Adrenal gland (tissue), 12 donors: ENCODE data around the gene DOCK10. TPM values are rescaled to one million over a fixed set of nuclear protein-coding genes. Genes with fewer than 3 reads are reported as not detected.

Experiments
- DNase-seq, 7 donors: peaks; one replicate each; pipeline ENCODE4 v3.0.0-alpha.2; 2019 to 2020
- H3K27ac ChIP-seq, 5 donors: fragments of 200-600 bp; sonication (generic) in 4 of 5; 1 replicate in 3 of 5; 2 replicates in 2 of 5; pipeline versions ENCODE4 v1.5.1 to v1.8.0; 2016 to 2020; ENCODE audit warnings: mild to moderate bottlenecking in 1 of 5
- H3K27me3 ChIP-seq: fragments of 200-600 bp; 2 replicates; pipeline ENCODE4 v1.8.0; 2021
- H3K36me3 ChIP-seq, 2 donors: fragments of 200-600 bp; replicated peaks in 1 of 2; 1 replicate in 1 of 2; 2 replicates in 1 of 2; pipeline versions ENCODE4 v1.5.1 to v1.8.0; 2018 to 2022
- H3K4me1 ChIP-seq, 2 donors: fragments of 200-600 bp; replicated peaks in 1 of 2; 1 replicate in 1 of 2; 2 replicates in 1 of 2; pipeline versions ENCODE4 v1.5.1 to v1.8.0; 2018 to 2021
- H3K4me3 ChIP-seq, 4 donors: fragments of 200-600 bp; sonication (generic) in 3 of 4; one replicate each; pipeline ENCODE4 v1.5.1; 2016 to 2018
- H3K9me3 ChIP-seq, 3 donors: fragments of 200-600 bp; sonication (generic) in 1 of 3; replicated peaks in 1 of 3; 1 replicate in 2 of 3; 2 replicates in 1 of 3; pipeline versions ENCODE4 v1.5.1 to v1.8.0; 2016 to 2021
- CTCF ChIP-seq, 6 experiments: fragments of 450-650 bp in 4 of 6; fragments of 200-600 bp in 2 of 6; sonication (generic) in 1 of 6; IDR thresholded peaks; 1 replicate in 5 of 6; 2 replicates in 1 of 6; pipeline versions ENCODE4 v1.5.1 to v1.8.0; 2016 to 2021; ENCODE audit warnings: antibody characterized with exemption in 6 of 6, mild to moderate bottlenecking in 2 of 6, moderate library complexity in 1 of 6
- POLR2A ChIP-seq, 2 donors: fragments of 450-650 bp; IDR thresholded peaks; one replicate each; pipeline ENCODE4 v1.6.1; 2017; ENCODE audit warnings: antibody characterized with exemption in 2 of 2, mild to moderate bottlenecking in 2 of 2, moderate library complexity in 1 of 2
- WGBS, 4 donors: extraction: QIAGEN DNeasy Blood & Tissue Kit in 2 of 4; methylation state at CpG; one replicate each; pipeline versions ENCODE4 v1.1.5 to v1.1.7; 2013 to 2017; 5-methylcytosine and 5-hydroxymethylcytosine counted together
- intact Hi-C, 2 donors: fragments of 100-400 bp; cut with DNase I; formaldehyde crosslinking; loops; one replicate each; pipeline versions ENCODE4 v1.14.1 to v1.15.0; 2022 to 2023
- polyA plus RNA-seq, 3 donors: library from polyadenylated mRNA; stranded (reverse); fragments of 200-250 nt in 2 of 3; fragments of 350-450 nt in 1 of 3; fragmentation: Illumina TruSeq in 1 of 3; extraction: RNeasy Lipid Tissue Mini Kit (QIAGEN cat#74804) in 1 of 3; gene quantifications; one replicate each; pipeline ENCODE4 v1.2.3, GENCODE V29; 2013 to 2014
- total RNA-seq, 9 donors: library from RNA; depleted of rRNA in 4 of 9; stranded (reverse); fragments of >200 nt in 4 of 9; fragments of 120-200 nt in 1 of 9; fragmentation: NEBNext Ultra II Directional in 1 of 9; extraction: Animal tissue kit (Norgen Biotek cat#: 25700) in 1 of 9; gene quantifications; one replicate each; pipeline versions ENCODE4 v1.1.0 to v1.2.4, GENCODE V29; 2013 to 2023
- donor health status: healthy with polysubstance abuse.
- donor health status: Bipolar disorder and iron deficiency.
- donor health status: DM: yes; HTN: yes; CAD: no.
- donor health status: DM: no; HTN: no; CAD: no.
- donor health status: DM: no; HTN: no; CAD: no.
- donor health status: DM: yes; HTN: yes; CAD: no.

The DOCK10 gene
- total and polyA plus RNA-seq, 12 donors = 6.2 to 40.8 (median 20.0) TPM

DNA sequence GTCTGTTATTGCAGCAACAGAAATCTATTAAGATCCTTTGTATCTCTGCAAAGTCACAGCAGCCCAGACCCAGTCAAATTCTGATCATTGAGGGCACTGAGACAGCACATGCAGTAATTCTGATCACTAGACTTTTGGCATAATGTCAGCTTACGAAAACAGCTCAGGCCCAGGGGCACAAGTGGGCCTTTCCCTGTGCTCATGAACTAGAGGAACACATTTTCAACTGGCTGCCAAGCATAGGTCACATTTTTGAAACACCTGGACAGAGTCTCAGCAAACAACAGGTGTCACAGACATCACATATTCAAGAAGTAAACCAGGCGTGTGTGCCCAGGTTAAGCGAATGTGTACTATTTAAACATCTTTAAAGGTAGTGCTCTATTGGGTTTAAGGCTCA, 13.7 kb downstream of the DOCK10 start:
- H3K27ac ChIP-seq = no peak overlapping the region
- no peaks in the 10 kb centered on the region for H3K36me3 ChIP-seq
- no peak for DNase-seq
- 92 to 97% (median 94%) methylated on average over 3 of the region's 3 CpGs for WGBS, 4 donors
- H3K4me1 ChIP-seq = peaks cover 16 to 17% of the 10 kb centered on the region in 2 donors
- H3K4me3 ChIP-seq = no peak overlapping the region
- no peaks in the 10 kb centered on the region for H3K9me3 ChIP-seq
- intact Hi-C loops = no loop called here
- no peak for TF ChIP-seq CTCF (IDR thresholded peaks at IDR 0.05)
- no peak for TF ChIP-seq POLR2A (IDR thresholded peaks at IDR 0.05)
- H3K27me3 ChIP-seq = no peaks in the 10 kb centered on the region

- WGBS, 4 donors = 87 to 98% (median 91%) methylated on average over 10 of the region's 10 CpGs
- no peaks in the 10 kb centered on the region for H3K27me3 ChIP-seq
- DNase-seq = no peak
- peaks cover 9 to 12% of the 10 kb centered on the region in 2 donors for H3K4me1 ChIP-seq
- TF ChIP-seq CTCF (IDR thresholded peaks at IDR 0.05) (no peak), POLR2A (IDR thresholded peaks at IDR 0.05) (no peak)
- no peak overlapping the region for H3K27ac ChIP-seq
- no peak overlapping the region for H3K4me3 ChIP-seq
- intact Hi-C loops = no loop called here
- no peaks in the 10 kb centered on the region for H3K9me3 ChIP-seq
- H3K36me3 ChIP-seq = no peaks in the 10 kb centered on the region
Observed at GRCh38 chr2:225027061-225027762, 15.1 kb downstream of the DOCK10 start.

DNA sequence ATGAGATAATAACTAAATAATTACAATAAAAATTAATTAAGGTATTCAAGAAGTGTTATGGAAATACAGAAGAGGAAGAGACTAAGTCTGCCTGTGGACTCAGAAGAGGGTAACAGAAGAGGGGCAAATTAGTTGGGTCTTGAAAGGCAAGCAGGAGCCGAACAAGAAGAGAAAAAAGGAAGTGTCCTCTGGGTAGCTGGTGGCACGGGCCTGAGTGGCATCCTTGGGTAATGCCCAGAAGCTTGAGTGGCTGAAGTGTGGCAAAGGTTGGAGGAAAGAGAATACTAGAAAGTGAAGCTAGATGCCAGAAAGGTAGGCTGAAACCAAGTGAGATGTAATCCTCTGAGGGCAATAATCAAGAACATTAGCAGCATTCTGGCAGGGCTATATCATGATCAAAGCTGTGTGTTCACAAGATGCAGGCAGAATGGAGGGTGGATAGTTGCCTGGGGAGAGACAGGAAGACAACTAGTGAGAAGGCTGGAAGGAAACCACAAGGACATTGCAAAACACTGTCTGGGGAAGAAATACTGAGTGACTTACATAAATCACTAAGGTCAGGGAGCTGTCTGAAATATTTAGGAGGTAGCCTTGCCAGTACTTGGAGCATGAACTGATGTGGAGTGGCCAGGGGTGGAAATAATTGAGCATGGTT, 16.2 kb downstream of the DOCK10 start:
- 70 to 76% (median 74%) methylated on average over 2 of the region's 2 CpGs for WGBS, 4 donors
- Histone ChIP-seq H3K36me3 (no peaks in the 10 kb centered on the region), H3K4me1 (peaks cover 6 to 8% of the 10 kb centered on the region in 2 donors), H3K4me3 (no peak overlapping the region), H3K27me3 (no peaks in the 10 kb centered on the region), H3K27ac (peak overlapping the region in 2 of 5 donors; percentile 19 to 47), H3K9me3 (no peaks in the 10 kb centered on the region)
- intact Hi-C loops = no loop called here
- TF ChIP-seq POLR2A (IDR thresholded peaks at IDR 0.05) (no peak), CTCF (IDR thresholded peaks at IDR 0.05) (no peak)
- DNase-seq = peak in 2 of 7 donors; percentile 18 to 26

DNA sequence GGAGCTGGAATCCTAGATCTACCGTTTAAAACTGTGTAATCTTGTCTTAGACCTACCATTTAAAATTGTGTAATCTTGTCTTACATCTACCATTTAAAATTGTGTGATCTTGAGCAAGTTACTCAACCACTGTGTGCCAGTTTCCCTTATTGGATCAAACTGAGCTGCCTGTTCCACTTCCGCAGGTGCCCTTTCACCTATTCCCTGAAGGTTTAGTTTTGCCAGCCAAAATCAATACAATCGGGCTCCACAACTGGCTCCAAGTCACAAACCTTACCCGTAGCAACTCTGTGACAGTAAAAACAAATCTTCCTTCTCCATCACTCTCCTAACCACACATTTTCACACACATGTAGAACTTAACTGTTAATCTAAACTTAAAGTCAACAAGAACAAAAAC, 20.1 kb downstream of the DOCK10 start:
- no peaks in the 10 kb centered on the region for H3K9me3 ChIP-seq
- 55 to 70% (median 64%) methylated on average over 4 of the region's 4 CpGs for WGBS, 4 donors

More for the DNA sequence above, 20.1 kb downstream of the DOCK10 start:
- Histone ChIP-seq H3K27me3 (no peaks in the 10 kb centered on the region), H3K4me3 (no peak overlapping the region), H3K36me3 (no peaks in the 10 kb centered on the region), H3K27ac (no peak overlapping the region), H3K4me1 (peaks cover 6 to 12% of the 10 kb centered on the region in 2 donors)
- DNase-seq = no peak
- intact Hi-C loops = no loop called here
- TF ChIP-seq CTCF (IDR thresholded peaks at IDR 0.05) (no peak), POLR2A (IDR thresholded peaks at IDR 0.05) (no peak)
